NCI-H1417 treated with DMSO at 0.1 percent for 48 hours (cell line): ENCODE data around the gene CDCA4.
"Not testable (repeated sequence)": the region's sequence is repeated elsewhere in the genome, so short reads cannot be mapped to it uniquely, and the experiment has no call there.

ENCODE experiments used
- DNase-seq: peaks from one replicate; lab custom pipeline; 2025; lab: John Stamatoyannopoulos, UW

Gene CDCA4

GRCh38 chr14:105020815-105021655 is at the start of gene CDCA4:
CDCA4 (minus strand) TSS chr14:105021083; CDS start chr14:105011929, 9,154 bp downstream.
- peak; percentile 83 for DNase-seq

GRCh38 chr14:105069871-105070759 is 49.2 kb upstream of the CDCA4 start:
- no peak for DNase-seq

GRCh38 chr14:105069522-105069870 is 48.6 kb upstream of the CDCA4 start:
- no peak for DNase-seq

GRCh38 chr14:105068818-105069217 is 47.9 kb upstream of the CDCA4 start:
- DNase-seq, result no peak

- DNase-seq, result no peak
These were observed 47.1 kb upstream of the CDCA4 start for GRCh38 chr14:105067969-105068301.

GRCh38 chr14:105067140-105067968 is 46.5 kb upstream of the CDCA4 start:
- DNase-seq, result no peak

GRCh38 chr14:105066240-105067071 is 45.6 kb upstream of the CDCA4 start:
- no peak for DNase-seq

- no peak for DNase-seq
These were observed 44.7 kb upstream of the CDCA4 start, which contains the start of gene GPR132 for GRCh38 chr14:105065280-105066228. GPR132 (minus strand) TSS chr14:105065430; CDS start chr14:105055420, 10,010 bp downstream.

- no peak for DNase-seq
These were observed 43.8 kb upstream of the CDCA4 start for GRCh38 chr14:105064721-105065143.

GRCh38 chr14:105064001-105064400 is 43.1 kb upstream of the CDCA4 start:
- no peak for DNase-seq

GRCh38 chr14:105063506-105063905 is 42.6 kb upstream of the CDCA4 start:
- DNase-seq, result not testable (repeated sequence)

GRCh38 chr14:105063056-105063455 is 42.2 kb upstream of the CDCA4 start:
- DNase-seq, result no peak

GRCh38 chr14:105062048-105062433 is 41.2 kb upstream of the CDCA4 start:
- DNase-seq, result no peak

- DNase-seq, result no peak
These were observed 40.7 kb upstream of the CDCA4 start for GRCh38 chr14:105061428-105062047.

- DNase-seq, result no peak
These were observed 40.0 kb upstream of the CDCA4 start for GRCh38 chr14:105060751-105061427.

GRCh38 chr14:105059925-105060565 is 39.2 kb upstream of the CDCA4 start:
- no peak for DNase-seq

GRCh38 chr14:105059035-105059924 is 38.4 kb upstream of the CDCA4 start:
- no peak for DNase-seq
